Neuronal stem cell (in vitro differentiated cells): ENCODE measurements around the gene SCNN1B.
"Not testable (repeated sequence)": the region's sequence is repeated elsewhere in the genome, so short reads cannot be mapped to it uniquely, and the experiment has no call there.

Experiments used
- DNase-seq: peaks from one replicate; pipeline ENCODE4 v3.0.0-alpha.2; 2013; ENCODE audit warnings: low spot score
- H2AFZ ChIP-seq: one replicate; pipeline ENCODE4 v1.6.1; 2013; ENCODE audit warnings: mild to moderate bottlenecking, low read length, inconsistent platforms
- H2AK5ac ChIP-seq: 2 replicates; pipeline ENCODE4 v1.6.1; 2013; ENCODE audit warnings: low read depth, mild to moderate bottlenecking, inconsistent platforms, low read length, moderate library complexity, mixed read lengths
- H2BK120ac ChIP-seq: 2 replicates; pipeline ENCODE4 v1.6.1; 2013; ENCODE audit warnings: low read depth, mild to moderate bottlenecking, inconsistent platforms, low read length, moderate library complexity, mixed read lengths
- H2BK12ac ChIP-seq: one replicate; pipeline ENCODE4 v1.6.1; 2013; ENCODE audit warnings: low read length, inconsistent platforms
- H2BK15ac ChIP-seq: 2 replicates; pipeline ENCODE4 v1.6.1; 2013; ENCODE audit warnings: mild to moderate bottlenecking, low read length, inconsistent platforms, mixed read lengths
- H2BK5ac ChIP-seq: one replicate; pipeline ENCODE4 v1.6.1; 2013; ENCODE audit warnings: inconsistent platforms, mild to moderate bottlenecking, low read length, moderate library complexity
- H3K14ac ChIP-seq: one replicate; pipeline ENCODE4 v1.6.1; 2013; ENCODE audit warnings: low read length, inconsistent platforms
- H3K18ac ChIP-seq: 2 replicates; pipeline ENCODE4 v1.6.1; 2013; ENCODE audit warnings: low read length, inconsistent platforms
- H3K23ac ChIP-seq: 2 replicates; pipeline ENCODE4 v1.6.1; 2013; ENCODE audit warnings: low read depth, mild to moderate bottlenecking, mixed read lengths, low read length, inconsistent platforms; ENCODE audit not compliant: poor library complexity
- H3K27ac ChIP-seq: replicated peaks from 3 replicates; pipeline ENCODE4 v1.5.1; 2013; ENCODE audit warnings: low read length, inconsistent platforms
- H3K27me3 ChIP-seq, 3 experiments: 2 replicates each; pipeline ENCODE4 v1.6.1; 2013; ENCODE audit warnings: low read length in 3 of 3, mild to moderate bottlenecking in 2 of 3, inconsistent platforms in 1 of 3, low read depth in 1 of 3, mixed read lengths in 1 of 3, moderate library complexity in 1 of 3; ENCODE audit not compliant: control insufficient read depth in 3 of 3, insufficient read depth in 3 of 3
- H3K36me3 ChIP-seq, 2 donors: replicated peaks in 1 of 2; 2 replicates each; pipeline ENCODE4 v1.6.1; 2013; ENCODE audit warnings: low read length in 2 of 2; ENCODE audit not compliant: control insufficient read depth in 2 of 2, insufficient read depth in 2 of 2
- H3K4ac ChIP-seq: 2 replicates; pipeline ENCODE4 v1.6.1; 2013; ENCODE audit warnings: inconsistent platforms, mild to moderate bottlenecking, low read length, moderate library complexity
- H3K4me1 ChIP-seq, 2 donors: 1 replicate in 1 of 2; 2 replicates in 1 of 2; pipeline ENCODE4 v1.6.1; 2013; ENCODE audit warnings: low read length in 2 of 2, low read depth in 1 of 2; ENCODE audit not compliant: control insufficient read depth in 2 of 2, insufficient read depth in 1 of 2
- H3K4me2 ChIP-seq: one replicate; pipeline ENCODE4 v1.6.1; 2013; ENCODE audit warnings: mild to moderate bottlenecking, low read length, inconsistent platforms; ENCODE audit not compliant: insufficient read depth, poor library complexity, severe bottlenecking
- H3K4me3 ChIP-seq, 2 donors: 2 replicates each; pipeline ENCODE4 v1.5.1; 2013; ENCODE audit warnings: low read length in 2 of 2, mild to moderate bottlenecking in 2 of 2, inconsistent platforms in 1 of 2, moderate library complexity in 1 of 2
- H3K79me1 ChIP-seq: one replicate; pipeline ENCODE4 v1.6.1; 2013; ENCODE audit warnings: low read depth, mild to moderate bottlenecking, inconsistent platforms, low read length, moderate library complexity
- H3K9ac ChIP-seq: one replicate; pipeline ENCODE4 v1.6.1; 2013; ENCODE audit warnings: mild to moderate bottlenecking, low read depth, low read length, inconsistent platforms; ENCODE audit not compliant: poor library complexity
- H3K9me3 ChIP-seq, 2 donors: replicated peaks in 1 of 2; 2 replicates each; pipeline versions ENCODE3 to v1.6.1; 2013; ENCODE audit warnings: low read length in 2 of 2, mild to moderate bottlenecking in 2 of 2, inconsistent platforms in 1 of 2, low read depth in 1 of 2, mixed read lengths in 1 of 2, moderate library complexity in 1 of 2; ENCODE audit not compliant: control insufficient read depth in 2 of 2, insufficient read depth in 1 of 2
- H4K8ac ChIP-seq: one replicate; pipeline ENCODE4 v1.6.1; 2013; ENCODE audit warnings: low read depth, mild to moderate bottlenecking, inconsistent platforms, low read length, moderate library complexity
- H4K91ac ChIP-seq: one replicate; pipeline ENCODE4 v1.6.1; 2013; ENCODE audit warnings: low read length, low read depth, mild to moderate bottlenecking, inconsistent platforms; ENCODE audit not compliant: poor library complexity
- WGBS, 2 donors: extraction: QIAGEN DNeasy Blood & Tissue Kit; methylation state at CpG; one replicate each; pipeline ENCODE4 v1.1.7; 2013; ENCODE audit warnings: missing lambda C conversion rate in 2 of 2, mixed read lengths in 1 of 2; ENCODE audit not compliant: insufficient read length in 2 of 2, insufficient replicate concordance in 1 of 2; ENCODE audit errors: extremely low coverage in 2 of 2; 5-methylcytosine and 5-hydroxymethylcytosine counted together

SCNN1B gene

GRCh38 chr16:23380501-23380951 lies 78.4 kb downstream of the SCNN1B start:
- Histone ChIP-seq H3K23ac (peak overlapping the region; percentile 77), H2BK15ac (no peak overlapping the region), H3K4me2 (no peak overlapping the region), H3K4ac (no peak overlapping the region), H3K14ac (no peak overlapping the region), H2AK5ac (peak overlapping the region; percentile 54), H3K27ac (no peak overlapping the region), H3K79me1 (no peaks in the 10 kb centered on the region), H3K9ac (peak overlapping the region; percentile 12), H3K18ac (peak overlapping the region; percentile 1), H3K36me3 (no peaks in the 10 kb centered on the region), H3K4me3 (no peak overlapping the region), H3K27me3 (peaks cover 0 to 5% (median 0%) of the 10 kb centered on the region in 3 experiments), H4K91ac (no peak overlapping the region), H4K8ac (no peak overlapping the region), H3K9me3 (no peaks in the 10 kb centered on the region), H3K4me1 (peaks cover 0 to 6% of the 10 kb centered on the region in 2 donors), H2BK5ac (no peak overlapping the region), H2BK120ac (no peak overlapping the region), H2BK12ac (no peak overlapping the region), H2AFZ (no peak overlapping the region)
- WGBS, 2 donors, result no CpG with 5 or more reads among the region's 20 CpGs
- no peak for DNase-seq

GRCh38 chr16:23381702-23382101 lies 79.6 kb downstream of the SCNN1B start:
- H4K91ac ChIP-seq, H3K4me3 ChIP-seq, H2BK120ac ChIP-seq, H3K36me3 ChIP-seq, H3K18ac ChIP-seq, H3K14ac ChIP-seq, H3K9ac ChIP-seq, H2BK12ac ChIP-seq, H2BK15ac ChIP-seq, H2BK5ac ChIP-seq, H2AK5ac ChIP-seq, H3K27me3 ChIP-seq, H2AFZ ChIP-seq, H3K4me2 ChIP-seq, H3K23ac ChIP-seq, H4K8ac ChIP-seq, H3K9me3 ChIP-seq, DNase-seq, H3K27ac ChIP-seq, H3K4me1 ChIP-seq, H3K79me1 ChIP-seq, H3K4ac ChIP-seq: not testable (repeated sequence)
- no CpG with 5 or more reads among the region's 9 CpGs for WGBS, 2 donors

- Histone ChIP-seq H3K27ac (no peak overlapping the region), H2BK15ac (no peak overlapping the region), H3K4me1 (peaks cover 0 to 6% of the 10 kb centered on the region in 2 donors), H3K36me3 (no peaks in the 10 kb centered on the region), H3K23ac (peak overlapping the region; percentile 82), H2AK5ac (peak overlapping the region; percentile 83), H3K4me3 (no peak overlapping the region), H3K9me3 (no peaks in the 10 kb centered on the region), H3K79me1 (no peaks in the 10 kb centered on the region), H3K9ac (peak overlapping the region; percentile 40), H3K4me2 (no peak overlapping the region), H3K4ac (no peak overlapping the region), H4K8ac (peak overlapping the region; percentile 58), H3K18ac (peak overlapping the region; percentile 63), H4K91ac (no peak overlapping the region), H2AFZ (no peak overlapping the region), H2BK12ac (peak overlapping the region; percentile 53), H2BK120ac (no peak overlapping the region), H2BK5ac (no peak overlapping the region), H3K27me3 (peaks cover 0 to 5% (median 0%) of the 10 kb centered on the region in 3 experiments), H3K14ac (no peak overlapping the region)
- no peak for DNase-seq
- no CpG with 5 or more reads among the region's 6 CpGs for WGBS, 2 donors
Measured at GRCh38 chr16:23382279-23382678, 80.2 kb downstream of the SCNN1B start.

- no CpG with 5 or more reads among the region's 3 CpGs for WGBS, 2 donors
- no peak for DNase-seq
- Histone ChIP-seq H3K27ac (no peak overlapping the region), H2AK5ac (no peak overlapping the region), H3K4ac (no peak overlapping the region), H3K4me2 (no peak overlapping the region), H3K27me3 (no peaks in the 10 kb centered on the region), H2BK5ac (peak overlapping the region; percentile 67), H3K18ac (peak overlapping the region; percentile 31), H2BK15ac (no peak overlapping the region), H2AFZ (no peak overlapping the region), H3K23ac (no peak overlapping the region), H4K91ac (no peak overlapping the region), H2BK12ac (no peak overlapping the region), H3K4me1 (peaks cover 0 to 6% of the 10 kb centered on the region in 2 donors), H3K9ac (no peak overlapping the region), H3K14ac (no peak overlapping the region), H2BK120ac (no peak overlapping the region), H3K79me1 (no peaks in the 10 kb centered on the region), H3K9me3 (no peaks in the 10 kb centered on the region), H4K8ac (no peak overlapping the region), H3K36me3 (peaks cover 3 to 5% of the 10 kb centered on the region in 2 donors), H3K4me3 (no peak overlapping the region)
Measured at GRCh38 chr16:23383881-23384280, 81.8 kb downstream of the SCNN1B start.
